Cardiac fibroblast (primary cell): ENCODE data around the gene SERPINI1.

Source experiments
- DNase-seq, 2 donors: peaks; one replicate each; pipeline versions ENCODE4 v3.0.0 to v3.0.0-alpha.2; 2010; ENCODE audit warnings: low read depth in 2 of 2
- H3K4me3 ChIP-seq, 2 donors: replicated peaks in 1 of 2; 1 replicate in 1 of 2; 2 replicates in 1 of 2; pipeline ENCODE4 v1.5.1; 2011; ENCODE audit warnings: low read depth in 2 of 2, low read length in 2 of 2, mild to moderate bottlenecking in 2 of 2, moderate library complexity in 1 of 2
- CTCF ChIP-seq: IDR thresholded peaks from one replicate; pipeline ENCODE4 v1.5.1; 2011; ENCODE audit warnings: low read depth, mild to moderate bottlenecking, low read length, inconsistent platforms

SERPINI1 gene

GRCh38 chr3:167709690-167710089, 25.8 kb upstream of the SERPINI1 start:
- no peak for TF ChIP-seq CTCF

DNA sequence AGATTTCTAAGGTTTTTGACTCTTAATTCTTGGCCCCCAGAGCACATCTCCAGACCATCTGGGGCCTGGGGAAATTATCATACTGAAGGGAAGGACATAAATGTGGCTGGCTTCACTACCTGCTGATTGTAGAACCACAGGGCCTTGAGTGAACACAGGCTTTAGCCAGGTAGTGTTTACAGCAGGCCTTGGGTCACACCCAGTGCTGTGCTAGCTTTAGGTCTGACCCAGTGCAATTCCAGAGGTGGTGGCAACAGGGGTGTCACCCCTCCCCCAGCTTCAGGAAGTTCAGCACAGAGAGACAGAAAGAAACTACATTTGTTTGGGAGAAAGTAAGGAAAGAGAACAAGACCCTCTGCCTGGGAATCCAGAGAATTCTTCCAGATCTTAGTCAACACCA, 25.0 kb upstream of the SERPINI1 start:
- no peak for DNase-seq
- no peak overlapping the region for H3K4me3 ChIP-seq
- no peak for TF ChIP-seq CTCF

More at GRCh38 chr3:167709690-167710089, 25.8 kb upstream of the SERPINI1 start:
- DNase-seq: no peak
- no peak overlapping the region for H3K4me3 ChIP-seq

DNA sequence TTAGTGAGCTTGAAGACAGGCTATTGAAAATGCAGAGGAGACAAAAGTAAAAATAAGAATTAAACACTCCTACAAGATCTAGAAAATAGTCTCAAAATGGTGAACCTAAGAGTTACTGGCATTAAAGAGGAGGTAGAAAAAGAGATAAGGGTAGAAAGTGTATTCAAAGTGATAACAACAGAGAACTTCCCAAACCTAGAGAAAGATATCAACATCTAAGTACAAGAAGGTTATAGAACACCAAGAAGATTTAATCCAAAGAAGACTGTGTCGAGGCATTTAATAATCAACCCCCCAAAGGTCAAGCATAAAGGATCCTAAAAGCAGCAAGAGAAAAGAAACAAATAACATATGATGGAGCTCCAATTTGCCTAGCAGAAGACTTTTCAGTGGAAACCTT, 24.1 kb upstream of the SERPINI1 start:
- DNase-seq: no peak
- no peak for TF ChIP-seq CTCF
- no peak overlapping the region for H3K4me3 ChIP-seq

GRCh38 chr3:167712445-167712844, 23.1 kb upstream of the SERPINI1 start:
- no peak for TF ChIP-seq CTCF
- H3K4me3 ChIP-seq: no peak overlapping the region

GRCh38 chr3:167714871-167715270, 20.6 kb upstream of the SERPINI1 start:
- no peak for DNase-seq
- no peak overlapping the region for H3K4me3 ChIP-seq
- no peak for TF ChIP-seq CTCF

More at GRCh38 chr3:167712445-167712844, 23.1 kb upstream of the SERPINI1 start:
- DNase-seq: no peak

GRCh38 chr3:167716920-167717319, 18.6 kb upstream of the SERPINI1 start:
- no peak for DNase-seq
- TF ChIP-seq CTCF: no peak
- no peak overlapping the region for H3K4me3 ChIP-seq

DNA sequence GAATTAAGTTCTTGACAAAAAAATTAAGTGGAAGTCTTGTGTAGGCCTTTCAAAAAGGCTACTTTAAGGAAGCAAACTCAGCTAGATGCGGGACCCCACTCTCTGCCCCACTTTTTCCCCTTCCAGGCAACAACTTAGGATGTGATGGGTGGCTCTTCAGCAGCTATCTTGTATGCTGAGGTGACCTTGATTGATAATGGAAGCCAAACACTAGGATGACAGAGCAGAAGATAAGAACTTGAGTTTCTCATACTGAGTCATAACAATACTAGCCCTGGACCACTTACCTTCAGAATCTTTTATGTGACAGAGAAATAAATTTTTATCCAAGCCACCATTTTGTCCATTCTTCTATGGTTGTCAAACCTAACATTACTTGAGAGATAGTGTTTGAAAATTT, 16.9 kb upstream of the SERPINI1 start:
- no peak for TF ChIP-seq CTCF
- no peak for DNase-seq
- H3K4me3 ChIP-seq: no peak overlapping the region
